HL-60 (cell line): Measurements from ENCODE around the gene AMFR.

Experiments used
- DNase-seq, 2 experiments: peaks; one replicate each; pipeline ENCODE4 v3.0.0-alpha.2; 2010 to 2020; ENCODE audit warnings: low read depth in 1 of 2, low spot score in 1 of 2
- H3K27ac ChIP-seq: fragments of 250-450 bp; sonication (Bioruptor Pico); replicated peaks from 2 replicates; pipeline ENCODE4 v1.5.1; 2020; ENCODE audit warnings: mild to moderate bottlenecking, moderate library complexity
- H3K27me3 ChIP-seq: fragments of 250-450 bp; sonication (Bioruptor Pico); 2 replicates; pipeline ENCODE4 v1.5.1; 2021; ENCODE audit warnings: mild to moderate bottlenecking, moderate library complexity; ENCODE audit not compliant: insufficient read depth, poor library complexity, severe bottlenecking
- H3K4me3 ChIP-seq: replicated peaks from 2 replicates; pipeline ENCODE4 v1.5.1; 2011; ENCODE audit warnings: mild to moderate bottlenecking, control low read depth, low read length; ENCODE audit not compliant: insufficient read depth
- GABPA ChIP-seq: IDR thresholded peaks from 2 replicates; pipeline ENCODE4 v1.6.1; 2012; ENCODE audit warnings: low read depth
- POLR2AphosphoS5 ChIP-seq: IDR thresholded peaks from 2 replicates; pipeline ENCODE4 v1.6.1; 2012; ENCODE audit warnings: low read depth
- SPI1 ChIP-seq: IDR thresholded peaks from 2 replicates; pipeline ENCODE4 v1.6.1; 2012; ENCODE audit warnings: low read depth, mild to moderate bottlenecking, borderline replicate concordance
- TF ChIP-seq, protein P1 (sequence below): IDR thresholded peaks from 2 replicates; pipeline ENCODE4 v1.6.1; 2012; ENCODE audit warnings: low read depth; ENCODE audit not compliant: insufficient replicate concordance
- TF ChIP-seq, protein P2 (sequence below): IDR thresholded peaks from one replicate; pipeline ENCODE4 v1.5.1; 2011; ENCODE audit warnings: low read length, control low read depth, inconsistent platforms; ENCODE audit not compliant: insufficient read depth

Gene AMFR

GRCh38 chr16:56350491-56351405 is 74.6 kb downstream of the AMFR start:
- H3K27me3 ChIP-seq = peaks cover 4% of the 10 kb centered on the region
- DNase-seq = no peak
- no peak for TF ChIP-seq GABPA
- TF ChIP-seq POLR2AphosphoS5 = no peak
- TF ChIP-seq SPI1 = no peak
- TF ChIP-seq, protein P1, sequence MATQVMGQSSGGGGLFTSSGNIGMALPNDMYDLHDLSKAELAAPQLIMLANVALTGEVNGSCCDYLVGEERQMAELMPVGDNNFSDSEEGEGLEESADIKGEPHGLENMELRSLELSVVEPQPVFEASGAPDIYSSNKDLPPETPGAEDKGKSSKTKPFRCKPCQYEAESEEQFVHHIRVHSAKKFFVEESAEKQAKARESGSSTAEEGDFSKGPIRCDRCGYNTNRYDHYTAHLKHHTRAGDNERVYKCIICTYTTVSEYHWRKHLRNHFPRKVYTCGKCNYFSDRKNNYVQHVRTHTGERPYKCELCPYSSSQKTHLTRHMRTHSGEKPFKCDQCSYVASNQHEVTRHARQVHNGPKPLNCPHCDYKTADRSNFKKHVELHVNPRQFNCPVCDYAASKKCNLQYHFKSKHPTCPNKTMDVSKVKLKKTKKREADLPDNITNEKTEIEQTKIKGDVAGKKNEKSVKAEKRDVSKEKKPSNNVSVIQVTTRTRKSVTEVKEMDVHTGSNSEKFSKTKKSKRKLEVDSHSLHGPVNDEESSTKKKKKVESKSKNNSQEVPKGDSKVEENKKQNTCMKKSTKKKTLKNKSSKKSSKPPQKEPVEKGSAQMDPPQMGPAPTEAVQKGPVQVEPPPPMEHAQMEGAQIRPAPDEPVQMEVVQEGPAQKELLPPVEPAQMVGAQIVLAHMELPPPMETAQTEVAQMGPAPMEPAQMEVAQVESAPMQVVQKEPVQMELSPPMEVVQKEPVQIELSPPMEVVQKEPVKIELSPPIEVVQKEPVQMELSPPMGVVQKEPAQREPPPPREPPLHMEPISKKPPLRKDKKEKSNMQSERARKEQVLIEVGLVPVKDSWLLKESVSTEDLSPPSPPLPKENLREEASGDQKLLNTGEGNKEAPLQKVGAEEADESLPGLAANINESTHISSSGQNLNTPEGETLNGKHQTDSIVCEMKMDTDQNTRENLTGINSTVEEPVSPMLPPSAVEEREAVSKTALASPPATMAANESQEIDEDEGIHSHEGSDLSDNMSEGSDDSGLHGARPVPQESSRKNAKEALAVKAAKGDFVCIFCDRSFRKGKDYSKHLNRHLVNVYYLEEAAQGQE = no peak
- TF ChIP-seq, protein P2, sequence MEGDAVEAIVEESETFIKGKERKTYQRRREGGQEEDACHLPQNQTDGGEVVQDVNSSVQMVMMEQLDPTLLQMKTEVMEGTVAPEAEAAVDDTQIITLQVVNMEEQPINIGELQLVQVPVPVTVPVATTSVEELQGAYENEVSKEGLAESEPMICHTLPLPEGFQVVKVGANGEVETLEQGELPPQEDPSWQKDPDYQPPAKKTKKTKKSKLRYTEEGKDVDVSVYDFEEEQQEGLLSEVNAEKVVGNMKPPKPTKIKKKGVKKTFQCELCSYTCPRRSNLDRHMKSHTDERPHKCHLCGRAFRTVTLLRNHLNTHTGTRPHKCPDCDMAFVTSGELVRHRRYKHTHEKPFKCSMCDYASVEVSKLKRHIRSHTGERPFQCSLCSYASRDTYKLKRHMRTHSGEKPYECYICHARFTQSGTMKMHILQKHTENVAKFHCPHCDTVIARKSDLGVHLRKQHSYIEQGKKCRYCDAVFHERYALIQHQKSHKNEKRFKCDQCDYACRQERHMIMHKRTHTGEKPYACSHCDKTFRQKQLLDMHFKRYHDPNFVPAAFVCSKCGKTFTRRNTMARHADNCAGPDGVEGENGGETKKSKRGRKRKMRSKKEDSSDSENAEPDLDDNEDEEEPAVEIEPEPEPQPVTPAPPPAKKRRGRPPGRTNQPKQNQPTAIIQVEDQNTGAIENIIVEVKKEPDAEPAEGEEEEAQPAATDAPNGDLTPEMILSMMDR = no peak
- no peak overlapping the region for H3K27ac ChIP-seq
- no peak overlapping the region for H3K4me3 ChIP-seq

DNA sequence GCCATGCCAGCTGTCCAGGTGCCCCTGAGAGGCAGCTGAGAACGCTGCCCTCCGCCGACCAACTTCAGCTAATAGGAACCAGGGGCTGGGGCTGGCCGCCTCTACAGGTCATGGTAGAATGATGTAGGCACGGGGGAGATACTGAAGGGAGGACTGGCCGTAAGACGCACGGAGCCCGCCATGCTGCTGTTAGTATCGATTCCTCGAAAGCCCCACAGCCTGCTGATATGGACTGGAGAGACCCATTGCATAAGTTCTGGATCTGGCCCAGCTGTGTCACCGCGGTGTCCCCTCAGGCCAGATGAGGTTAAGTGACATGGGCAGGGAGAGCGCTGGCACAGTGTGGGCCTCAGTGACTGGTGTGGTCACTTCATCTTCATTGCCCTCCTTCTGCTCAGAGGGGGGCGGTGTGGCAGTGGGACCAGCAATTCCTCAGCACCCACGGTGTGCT is 75.6 kb downstream of the AMFR start:
- TF ChIP-seq GABPA (no peak), POLR2AphosphoS5 (no peak), SPI1 (no peak)
- H3K4me3 ChIP-seq = no peak overlapping the region
- DNase-seq = no peak
- no peak overlapping the region for H3K27ac ChIP-seq
- H3K27me3 ChIP-seq = peaks cover 4% of the 10 kb centered on the region

DNA sequence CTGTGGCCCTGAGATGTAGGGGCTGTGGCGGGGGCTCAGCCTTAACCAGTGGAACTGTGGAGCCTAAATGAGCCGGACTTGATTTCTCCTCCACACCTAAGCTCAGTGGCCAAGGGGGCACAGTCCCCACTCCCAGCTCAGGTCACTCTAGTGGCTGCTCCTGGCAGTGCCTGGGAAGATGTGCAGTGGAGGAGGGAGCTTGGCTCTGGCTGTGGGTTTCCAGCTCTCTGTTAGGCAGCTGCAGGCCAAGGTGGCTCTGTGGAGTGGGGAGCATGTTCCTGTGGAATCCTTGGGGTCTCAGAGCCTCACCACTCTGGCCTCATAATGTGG is 76.3 kb downstream of the AMFR start:
- TF ChIP-seq SPI1 (no peak), POLR2AphosphoS5 (no peak), GABPA (no peak)
- TF ChIP-seq, protein P1 = no peak
- TF ChIP-seq, protein P2 = no peak
- DNase-seq = no peak
- Histone ChIP-seq H3K27ac (no peak overlapping the region), H3K4me3 (no peak overlapping the region), H3K27me3 (peaks cover 4% of the 10 kb centered on the region)

DNA sequence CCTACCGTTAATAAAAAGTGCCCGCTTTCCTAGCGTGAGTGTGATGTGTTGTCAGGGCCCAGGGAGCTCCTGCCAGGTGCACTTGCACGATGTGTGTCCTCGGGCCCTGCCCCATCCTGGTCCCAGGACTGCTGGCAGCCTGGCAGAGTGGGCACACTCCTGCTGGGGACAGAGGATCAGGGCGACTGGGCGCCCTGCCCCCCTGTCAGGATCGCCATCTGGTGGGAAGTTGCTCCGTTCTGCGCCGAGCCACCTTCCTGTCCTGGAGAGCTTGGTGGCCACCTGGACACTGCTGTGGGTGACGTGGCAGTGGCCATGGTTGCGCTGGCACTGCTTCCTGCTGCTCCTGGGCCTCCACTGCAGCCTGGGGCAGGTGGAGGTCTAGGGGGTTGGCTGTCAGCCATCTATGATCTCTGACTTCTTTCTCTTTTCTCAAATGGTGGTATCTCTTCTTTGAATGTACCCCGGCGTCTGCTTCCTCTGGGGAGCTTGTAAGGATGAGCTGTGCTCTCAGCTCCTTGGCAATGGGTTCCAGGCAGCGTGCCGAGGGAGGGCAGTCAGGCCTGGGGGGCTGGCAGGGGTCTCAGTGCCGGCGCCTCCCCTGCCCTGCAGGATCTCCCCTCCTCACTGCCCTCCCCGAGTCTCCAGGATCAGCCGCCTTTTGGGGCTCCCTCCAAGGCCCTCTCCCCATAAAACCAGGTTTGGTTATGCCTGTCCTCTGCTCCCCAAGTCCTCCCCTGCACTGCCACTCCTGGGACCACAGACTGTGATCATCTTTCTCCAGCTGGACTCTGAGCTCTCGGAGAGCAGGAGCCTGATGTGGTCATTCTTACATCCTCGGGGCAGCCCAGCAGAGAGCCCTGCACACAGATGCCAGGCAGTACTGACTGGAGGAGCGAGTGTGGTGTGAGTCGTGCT is 76.9 kb downstream of the AMFR start:
- no peak for TF ChIP-seq GABPA
- TF ChIP-seq, protein P1 = no peak
- TF ChIP-seq, protein P2 = no peak
- no peak for TF ChIP-seq SPI1
- no peak for TF ChIP-seq POLR2AphosphoS5
- Histone ChIP-seq H3K4me3 (no peak overlapping the region), H3K27ac (no peak overlapping the region), H3K27me3 (peaks cover 4% of the 10 kb centered on the region)
- no peak for DNase-seq
